ENCODE results near the gene PAFAH2.

PAFAH2 gene

GRCh38 chr1:26029054-26029863, 31.4 kb upstream of the PAFAH2 start:
- no peak for TF ChIP-seq CTCF (conservative IDR thresholded peaks at IDR 0.05; ENCODE audit: low read depth, low read length)
- Histone ChIP-seq H3K4me2 (no peak overlapping the region), H4K20me1 (ENCODE audit: insufficient read depth) (no peaks in the 10 kb centered on the region), H3K36me3 (ENCODE audit: insufficient read depth) (no peaks in the 10 kb centered on the region), H3K4me1 (ENCODE audit: low read depth, poor library complexity, severe bottlenecking) (no peaks in the 10 kb centered on the region), H3K79me2 (ENCODE audit: insufficient read depth, low read depth) (no peaks in the 10 kb centered on the region), H3K27me3 (ENCODE audit: insufficient read depth, low read depth) (peaks cover 11% of the 10 kb centered on the region; the same call in 1 of the 2 replicates), H3K4me3 (IDR thresholded peaks at IDR 0.05; ENCODE audit: insufficient read depth, low read depth, low read length) (no peak overlapping the region), H2AFZ (ENCODE audit: low read depth) (no peak overlapping the region), H3K9ac (no peak overlapping the region), H3K27ac (no peak overlapping the region)

GRCh38 chr1:26028490-26028980, 30.7 kb upstream of the PAFAH2 start:
- Histone ChIP-seq H3K27me3 (ENCODE audit: insufficient read depth, low read depth) (peaks cover 6% of the 10 kb centered on the region; the same call in 1 of the 2 replicates), H3K27ac (no peak overlapping the region), H4K20me1 (ENCODE audit: insufficient read depth) (no peaks in the 10 kb centered on the region), H3K9ac (no peak overlapping the region), H2AFZ (ENCODE audit: low read depth) (no peak overlapping the region), H3K4me2 (no peak overlapping the region), H3K4me3 (IDR thresholded peaks at IDR 0.05; ENCODE audit: insufficient read depth, low read depth, low read length) (no peak overlapping the region), H3K4me1 (ENCODE audit: low read depth, poor library complexity, severe bottlenecking) (no peaks in the 10 kb centered on the region), H3K79me2 (ENCODE audit: insufficient read depth, low read depth) (no peaks in the 10 kb centered on the region), H3K36me3 (ENCODE audit: insufficient read depth) (no peaks in the 10 kb centered on the region)
- no peak for TF ChIP-seq CTCF (conservative IDR thresholded peaks at IDR 0.05; ENCODE audit: low read depth, low read length)

- Histone ChIP-seq H3K27ac (no peak overlapping the region), H2AFZ (ENCODE audit: low read depth) (no peak overlapping the region), H3K4me3 (IDR thresholded peaks at IDR 0.05; ENCODE audit: insufficient read depth, low read depth, low read length) (no peak overlapping the region), H3K79me2 (ENCODE audit: insufficient read depth, low read depth) (no peaks in the 10 kb centered on the region), H3K4me1 (ENCODE audit: low read depth, poor library complexity, severe bottlenecking) (no peaks in the 10 kb centered on the region), H3K36me3 (ENCODE audit: insufficient read depth) (no peaks in the 10 kb centered on the region), H4K20me1 (ENCODE audit: insufficient read depth) (no peaks in the 10 kb centered on the region), H3K9ac (no peak overlapping the region), H3K4me2 (no peak overlapping the region), H3K27me3 (ENCODE audit: insufficient read depth, low read depth) (peaks cover 5% of the 10 kb centered on the region; the same call in 1 of the 2 replicates)
- no peak for TF ChIP-seq CTCF (conservative IDR thresholded peaks at IDR 0.05; ENCODE audit: low read depth, low read length)
Observed at GRCh38 chr1:26027716-26028489, 30.0 kb upstream of the PAFAH2 start.

- no peak overlapping the region for H3K4me2 ChIP-seq
- H3K27ac ChIP-seq = no peak overlapping the region
- no peak overlapping the region for H3K9ac ChIP-seq
- H2AFZ ChIP-seq (ENCODE audit: low read depth) = no peak overlapping the region
- H4K20me1 ChIP-seq (ENCODE audit: insufficient read depth) = no peaks in the 10 kb centered on the region
- H3K79me2 ChIP-seq (ENCODE audit: insufficient read depth, low read depth) = no peaks in the 10 kb centered on the region
- H3K4me3 ChIP-seq (IDR thresholded peaks at IDR 0.05; ENCODE audit: insufficient read depth, low read depth, low read length) = no peak overlapping the region
- no peak for TF ChIP-seq CTCF (conservative IDR thresholded peaks at IDR 0.05; ENCODE audit: low read depth, low read length)
- no peaks in the 10 kb centered on the region for H3K36me3 ChIP-seq (ENCODE audit: insufficient read depth)
- no peaks in the 10 kb centered on the region for H3K4me1 ChIP-seq (ENCODE audit: low read depth, poor library complexity, severe bottlenecking)
- no peaks in the 10 kb centered on the region; the same call in 1 of the 2 replicates for H3K27me3 ChIP-seq (ENCODE audit: insufficient read depth, low read depth)
Observed at GRCh38 chr1:26025517-26025916, 27.7 kb upstream of the PAFAH2 start.
